Upper lobe of left lung (tissue), 4 donors: ENCODE data around the gene DDX60.

ENCODE experiments used
- POLR2AphosphoS5 ChIP-seq, 2 donors: sonication (generic); formaldehyde crosslinking; IDR thresholded peaks; one replicate each; pipeline ENCODE4 v1.5.1; 2017; ENCODE audit warnings: antibody characterized with exemption in 2 of 2
- TF ChIP-seq, protein P1 (sequence below), 6 experiments: fragments of 450-650 bp in 4 of 6; fragments of 200-600 bp in 2 of 6; sonication (generic) in 2 of 6; IDR thresholded peaks; one replicate each; pipeline ENCODE4 v1.5.1; 2016 to 2019; ENCODE audit warnings: antibody characterized with exemption in 6 of 6

DNA sequence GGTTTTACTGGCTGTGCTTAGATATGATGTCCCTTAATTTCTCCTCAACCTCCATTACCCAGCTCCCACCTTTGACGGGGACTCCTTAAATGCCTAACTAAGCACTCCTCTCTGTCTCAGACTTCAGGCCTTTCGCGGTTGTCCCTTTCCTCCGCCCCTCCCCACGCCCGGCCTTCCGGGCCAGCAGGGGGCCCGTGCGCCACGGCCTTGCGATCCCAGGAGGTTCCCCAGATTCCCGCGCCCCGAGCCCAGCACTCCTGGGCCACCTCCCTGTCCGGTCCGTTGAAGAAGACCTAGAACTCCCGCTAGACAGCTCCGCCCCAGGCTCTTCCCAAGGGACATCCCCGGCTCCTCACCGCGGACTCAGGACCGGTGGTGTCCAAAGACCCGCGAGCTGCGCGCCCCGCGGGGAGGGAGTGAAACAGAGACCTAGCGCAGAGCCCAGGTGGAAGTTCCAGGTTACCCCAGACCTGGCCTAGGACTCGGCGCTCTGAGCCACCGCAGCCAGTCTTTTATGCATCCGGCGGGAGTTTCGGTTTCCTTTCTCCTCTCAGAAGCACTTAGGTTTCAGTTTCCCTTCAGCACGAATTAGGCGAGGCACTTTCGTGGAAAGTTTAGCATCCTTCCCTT is at the start of gene DDX60:
- TF ChIP-seq, protein P1, sequence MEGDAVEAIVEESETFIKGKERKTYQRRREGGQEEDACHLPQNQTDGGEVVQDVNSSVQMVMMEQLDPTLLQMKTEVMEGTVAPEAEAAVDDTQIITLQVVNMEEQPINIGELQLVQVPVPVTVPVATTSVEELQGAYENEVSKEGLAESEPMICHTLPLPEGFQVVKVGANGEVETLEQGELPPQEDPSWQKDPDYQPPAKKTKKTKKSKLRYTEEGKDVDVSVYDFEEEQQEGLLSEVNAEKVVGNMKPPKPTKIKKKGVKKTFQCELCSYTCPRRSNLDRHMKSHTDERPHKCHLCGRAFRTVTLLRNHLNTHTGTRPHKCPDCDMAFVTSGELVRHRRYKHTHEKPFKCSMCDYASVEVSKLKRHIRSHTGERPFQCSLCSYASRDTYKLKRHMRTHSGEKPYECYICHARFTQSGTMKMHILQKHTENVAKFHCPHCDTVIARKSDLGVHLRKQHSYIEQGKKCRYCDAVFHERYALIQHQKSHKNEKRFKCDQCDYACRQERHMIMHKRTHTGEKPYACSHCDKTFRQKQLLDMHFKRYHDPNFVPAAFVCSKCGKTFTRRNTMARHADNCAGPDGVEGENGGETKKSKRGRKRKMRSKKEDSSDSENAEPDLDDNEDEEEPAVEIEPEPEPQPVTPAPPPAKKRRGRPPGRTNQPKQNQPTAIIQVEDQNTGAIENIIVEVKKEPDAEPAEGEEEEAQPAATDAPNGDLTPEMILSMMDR (IDR thresholded peaks at IDR 0.05), result peak; percentile 36 to 74 (median 56)
- peak; percentile 47 to 83 for TF ChIP-seq POLR2AphosphoS5 (IDR thresholded peaks at IDR 0.05)
